Ovary (tissue), 9 donors: ENCODE measurements around the gene FADS2. TPM values are rescaled to one million over a fixed set of nuclear protein-coding genes. Genes with fewer than 3 reads are reported as not detected.

Experiments
- DNase-seq, 5 donors: peaks; one replicate each; pipeline ENCODE4 v3.0.0-alpha.2; 2019 to 2020
- H3K27ac ChIP-seq, 2 donors: fragments of 200-600 bp; one replicate each; pipeline versions ENCODE4 v1.5.1 to v1.8.0; 2019 to 2022
- H3K27me3 ChIP-seq: fragments of 200-600 bp; one replicate; pipeline ENCODE4 v1.8.0; 2022
- H3K36me3 ChIP-seq: fragments of 200-600 bp; sonication (generic); one replicate; pipeline ENCODE4 v1.5.1; 2019
- H3K4me1 ChIP-seq: one replicate; pipeline ENCODE4 v1.8.1; 2013; ENCODE audit warnings: mild to moderate bottlenecking, moderate library complexity; ENCODE audit not compliant: insufficient read depth
- H3K4me3 ChIP-seq: fragments of 200-600 bp; sonication (generic); one replicate; pipeline ENCODE4 v1.5.1; 2017
- H3K9me3 ChIP-seq, 2 donors: fragments of 200-600 bp in 1 of 2; sonication (generic) in 1 of 2; one replicate each; pipeline versions ENCODE4 v1.5.1 to v1.8.1; 2013 to 2019; ENCODE audit warnings: mild to moderate bottlenecking in 1 of 2, moderate library complexity in 1 of 2
- CTCF ChIP-seq, 3 donors: fragments of 450-650 bp in 2 of 3; fragments of 200-600 bp in 1 of 3; IDR thresholded peaks; one replicate each; pipeline versions ENCODE4 v1.5.1 to v1.8.0; 2016 to 2022; ENCODE audit warnings: antibody characterized with exemption in 3 of 3, mild to moderate bottlenecking in 1 of 3
- EP300 ChIP-seq: sonication (generic); formaldehyde crosslinking; IDR thresholded peaks from one replicate; pipeline ENCODE4 v1.6.1; 2017; ENCODE audit warnings: antibody characterized with exemption
- POLR2A ChIP-seq: fragments of 450-650 bp; IDR thresholded peaks from one replicate; pipeline ENCODE4 v1.6.1; 2017; ENCODE audit warnings: antibody characterized with exemption, mild to moderate bottlenecking, moderate library complexity
- WGBS, 3 donors: extraction: QIAGEN DNeasy Blood & Tissue Kit in 1 of 3; methylation state at CpG; one replicate each; pipeline versions ENCODE4 v1.1.5 to v1.1.7; 2013 to 2017; 5-methylcytosine and 5-hydroxymethylcytosine counted together
- intact Hi-C, 4 donors: fragments of 100-400 bp; cut with DNase I; formaldehyde crosslinking; loops; one replicate each; pipeline versions ENCODE4 v1.11.0 to v1.15.1; 2022 to 2023
- polyA plus RNA-seq, 2 donors: library from polyadenylated mRNA; stranded (reverse); fragments of 200-250 nt in 1 of 2; fragments of 350-450 nt in 1 of 2; fragmentation: Illumina TruSeq in 1 of 2; extraction: RNeasy Lipid Tissue Mini Kit (QIAGEN cat#74804) in 1 of 2; gene quantifications; one replicate each; pipeline ENCODE4 v1.2.3, GENCODE V29; 2013 to 2014
- total RNA-seq, 7 donors: library from RNA; depleted of rRNA in 2 of 7; stranded (reverse); fragments of >200 nt in 2 of 7; fragmentation: NEBNext Ultra II Directional in 3 of 7; extraction: Animal tissue kit (Norgen Biotek cat#: 25700) in 3 of 7; gene quantifications; one replicate each; pipeline versions ENCODE4 v1.1.0 to v1.2.4, GENCODE V29; 2016 to 2023
- donor health status: DM: no; HTN: no; CAD: no; lungs with moderate emphysema.
- donor health status: DM: no; HTN: no; CAD: no.
- donor health status: Bipolar disorder and iron deficiency.
- donor health status: DM: yes; HTN: yes; CAD: no.
- donor health status: DM: no; HTN: no; CAD: no.
- donor health status: DM: yes; HTN: yes; CAD: no.

Gene FADS2
- total and polyA plus RNA-seq, 9 donors, result 6.3 to 298 (median 26.2) TPM

- DNase-seq, result no peak
- Histone ChIP-seq H3K4me1 (no peaks in the 10 kb centered on the region), H3K4me3 (no peak overlapping the region), H3K36me3 (no peaks in the 10 kb centered on the region), H3K9me3 (no peaks in the 10 kb centered on the region), H3K27me3 (no peaks in the 10 kb centered on the region), H3K27ac (no peak overlapping the region)
- 46 to 60% (median 60%) methylated on average over 3 of the region's 3 CpGs for WGBS, 3 donors
- intact Hi-C loops, result loop anchor here in 1 of 4 donors (10.0 kb wide), 1 partner anchor 71 kb away; no protein-coding TSS in a partner anchor
- no peak for TF ChIP-seq EP300
- TF ChIP-seq CTCF (IDR thresholded peaks at IDR 0.05), result no peak
- no peak for TF ChIP-seq POLR2A
Measured at GRCh38 chr11:61803889-61804647, 24.0 kb upstream of the FADS2 start.

DNA sequence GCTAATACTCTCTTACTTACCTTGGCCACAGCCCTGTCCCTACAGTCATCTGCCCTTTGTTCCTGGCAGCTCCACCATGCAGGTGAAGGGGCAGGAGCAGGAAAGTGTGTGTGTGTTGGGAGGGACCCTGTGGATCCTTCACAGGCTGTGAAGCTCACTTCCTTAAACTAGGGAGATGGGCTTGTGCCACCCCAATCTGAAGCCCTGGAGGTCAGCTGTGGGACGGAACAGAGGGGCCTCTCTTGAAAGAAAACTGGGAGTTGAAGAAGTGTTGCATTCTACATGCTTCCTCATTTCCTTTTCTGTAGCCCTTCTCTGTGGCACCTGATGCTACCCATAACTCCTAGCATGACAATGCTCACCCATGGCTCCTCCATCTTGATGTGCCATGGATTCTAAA lies 23.0 kb upstream of the FADS2 start:
- 87 to 95% (median 94%) methylated on average over 1 of the region's 1 CpG for WGBS, 3 donors
- H3K4me3 ChIP-seq, result no peak overlapping the region
- no peaks in the 10 kb centered on the region for H3K4me1 ChIP-seq
- DNase-seq, result no peak
- no peak overlapping the region for H3K27ac ChIP-seq
- H3K27me3 ChIP-seq, result no peaks in the 10 kb centered on the region
- H3K36me3 ChIP-seq, result no peaks in the 10 kb centered on the region
- H3K9me3 ChIP-seq, result no peaks in the 10 kb centered on the region
- intact Hi-C loops, result loop anchor here in 2 of 4 donors (5.0 to 10.0 kb wide), 2 partner anchors 57 to 70 kb away; no protein-coding TSS in a partner anchor
- no peak for TF ChIP-seq CTCF (IDR thresholded peaks at IDR 0.05)
- no peak for TF ChIP-seq POLR2A
- no peak for TF ChIP-seq EP300

DNA sequence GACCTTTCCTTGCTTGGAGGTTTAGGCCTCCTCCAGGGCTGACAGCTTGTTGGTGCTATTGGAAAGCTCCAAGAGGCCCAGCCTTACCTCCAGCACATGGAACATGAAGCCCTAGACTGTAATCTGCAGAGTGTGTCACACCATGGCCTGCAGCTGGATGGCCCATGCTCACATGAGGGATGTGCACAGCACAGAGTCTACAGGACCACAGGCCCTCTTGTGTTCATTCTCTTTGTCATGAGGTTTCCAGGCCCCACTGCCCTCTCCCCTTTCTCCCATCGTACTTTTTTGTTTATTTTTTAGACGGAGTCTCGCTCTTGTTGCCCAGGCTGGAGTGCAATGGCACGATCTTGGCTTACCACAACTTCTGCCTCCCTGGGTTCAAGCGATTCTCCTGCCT lies 21.3 kb upstream of the FADS2 start:
- 87 to 96% (median 90%) methylated on average over 5 of the region's 5 CpGs for WGBS, 3 donors
- no peaks in the 10 kb centered on the region for H3K36me3 ChIP-seq
- intact Hi-C loops, result loop anchor here in 2 of 4 donors (5.0 to 10.0 kb wide), 2 partner anchors 56 to 68 kb away; no protein-coding TSS in a partner anchor

GRCh38 chr11:61810671-61811175 lies 17.4 kb upstream of the FADS2 start:
- TF ChIP-seq EP300 (no peak), CTCF (IDR thresholded peaks at IDR 0.05) (no peak), POLR2A (no peak)
- H3K4me3 ChIP-seq, result no peak overlapping the region
- intact Hi-C loops, result loop anchor here in 2 of 4 donors (5.0 kb wide), 2 partner anchors 87 to 292 kb away; no protein-coding TSS in a partner anchor
- no peaks in the 10 kb centered on the region for H3K4me1 ChIP-seq
- 89 to 93% (median 92%) methylated on average over 8 of the region's 8 CpGs for WGBS, 3 donors
- H3K36me3 ChIP-seq, result no peaks in the 10 kb centered on the region
- no peak overlapping the region for H3K27ac ChIP-seq
- H3K27me3 ChIP-seq, result no peaks in the 10 kb centered on the region
- no peak for DNase-seq
- H3K9me3 ChIP-seq, result no peaks in the 10 kb centered on the region

More for the DNA sequence above, 21.3 kb upstream of the FADS2 start:
- TF ChIP-seq POLR2A (no peak), CTCF (IDR thresholded peaks at IDR 0.05) (no peak)
- Histone ChIP-seq H3K27me3 (no peaks in the 10 kb centered on the region), H3K4me1 (no peaks in the 10 kb centered on the region), H3K27ac (no peak overlapping the region), H3K9me3 (no peaks in the 10 kb centered on the region), H3K4me3 (no peak overlapping the region)
- no peak for DNase-seq
